ENCODE data around the gene PGGT1B. TPM values are rescaled to one million over a fixed set of nuclear protein-coding genes. Genes with fewer than 3 reads are reported as not detected.
"Not testable (repeated sequence)": the region's sequence is repeated elsewhere in the genome, so short reads cannot be mapped to it uniquely, and the experiment has no call there.

Gene PGGT1B
- total RNA-seq, 4 donors from 2014 or later: 6.8 to 14.5 (median 11.1) TPM

GRCh38 chr5:115262011-115262320, 711 bp downstream of the PGGT1B start:
- DNase-seq (ENCODE audit: low spot score) (no peak), ATAC-seq (ENCODE audit: low FRiP score) (peak; percentile 26)
- TF ChIP-seq, protein P1, sequence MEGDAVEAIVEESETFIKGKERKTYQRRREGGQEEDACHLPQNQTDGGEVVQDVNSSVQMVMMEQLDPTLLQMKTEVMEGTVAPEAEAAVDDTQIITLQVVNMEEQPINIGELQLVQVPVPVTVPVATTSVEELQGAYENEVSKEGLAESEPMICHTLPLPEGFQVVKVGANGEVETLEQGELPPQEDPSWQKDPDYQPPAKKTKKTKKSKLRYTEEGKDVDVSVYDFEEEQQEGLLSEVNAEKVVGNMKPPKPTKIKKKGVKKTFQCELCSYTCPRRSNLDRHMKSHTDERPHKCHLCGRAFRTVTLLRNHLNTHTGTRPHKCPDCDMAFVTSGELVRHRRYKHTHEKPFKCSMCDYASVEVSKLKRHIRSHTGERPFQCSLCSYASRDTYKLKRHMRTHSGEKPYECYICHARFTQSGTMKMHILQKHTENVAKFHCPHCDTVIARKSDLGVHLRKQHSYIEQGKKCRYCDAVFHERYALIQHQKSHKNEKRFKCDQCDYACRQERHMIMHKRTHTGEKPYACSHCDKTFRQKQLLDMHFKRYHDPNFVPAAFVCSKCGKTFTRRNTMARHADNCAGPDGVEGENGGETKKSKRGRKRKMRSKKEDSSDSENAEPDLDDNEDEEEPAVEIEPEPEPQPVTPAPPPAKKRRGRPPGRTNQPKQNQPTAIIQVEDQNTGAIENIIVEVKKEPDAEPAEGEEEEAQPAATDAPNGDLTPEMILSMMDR (IDR thresholded peaks at IDR 0.05): no peak

- TF ChIP-seq, protein P1 (IDR thresholded peaks at IDR 0.05): no peak
- ATAC-seq (ENCODE audit: low FRiP score): no peak
- no peak for DNase-seq (ENCODE audit: low spot score)
Observed at GRCh38 chr5:115260248-115260647, 2.4 kb downstream of the PGGT1B start.

DNA sequence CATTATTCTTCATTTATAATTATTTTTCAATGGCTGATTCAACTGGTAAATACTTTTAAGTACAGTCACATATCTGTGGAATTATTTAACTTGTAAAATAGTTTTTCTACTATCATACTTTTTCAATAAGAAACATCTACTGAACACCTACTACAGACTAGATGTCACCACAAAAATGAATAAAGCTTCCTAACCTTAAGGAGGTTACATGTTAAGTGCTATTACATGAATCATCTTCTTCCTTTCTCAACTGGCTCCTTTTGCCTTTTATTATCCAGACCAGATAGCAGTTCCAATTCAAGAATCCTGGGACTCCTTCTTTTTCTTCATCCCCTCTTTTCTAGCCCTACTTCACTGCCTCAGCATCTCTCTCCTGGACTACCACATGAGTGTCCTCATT, 4.7 kb downstream of the PGGT1B start:
- TF ChIP-seq, protein P1 (IDR thresholded peaks at IDR 0.05): no peak
- ATAC-seq (ENCODE audit: low FRiP score) (no peak), DNase-seq (ENCODE audit: low spot score) (no peak)

- DNase-seq (ENCODE audit: low spot score); ATAC-seq (ENCODE audit: low FRiP score): not testable (repeated sequence)
Observed at GRCh38 chr5:115249379-115249778, 13.3 kb downstream of the PGGT1B start.

- TF ChIP-seq, protein P1 (IDR thresholded peaks at IDR 0.05): no peak
- ATAC-seq (ENCODE audit: low FRiP score): no peak
- DNase-seq (ENCODE audit: low spot score): no peak
Observed at GRCh38 chr5:115246361-115246991, 16.2 kb downstream of the PGGT1B start.

- DNase-seq (ENCODE audit: low spot score): no peak
- no peak for ATAC-seq (ENCODE audit: low FRiP score)
- TF ChIP-seq, protein P1 (IDR thresholded peaks at IDR 0.05): no peak
Observed at GRCh38 chr5:115243412-115243811, 19.3 kb downstream of the PGGT1B start.

DNA sequence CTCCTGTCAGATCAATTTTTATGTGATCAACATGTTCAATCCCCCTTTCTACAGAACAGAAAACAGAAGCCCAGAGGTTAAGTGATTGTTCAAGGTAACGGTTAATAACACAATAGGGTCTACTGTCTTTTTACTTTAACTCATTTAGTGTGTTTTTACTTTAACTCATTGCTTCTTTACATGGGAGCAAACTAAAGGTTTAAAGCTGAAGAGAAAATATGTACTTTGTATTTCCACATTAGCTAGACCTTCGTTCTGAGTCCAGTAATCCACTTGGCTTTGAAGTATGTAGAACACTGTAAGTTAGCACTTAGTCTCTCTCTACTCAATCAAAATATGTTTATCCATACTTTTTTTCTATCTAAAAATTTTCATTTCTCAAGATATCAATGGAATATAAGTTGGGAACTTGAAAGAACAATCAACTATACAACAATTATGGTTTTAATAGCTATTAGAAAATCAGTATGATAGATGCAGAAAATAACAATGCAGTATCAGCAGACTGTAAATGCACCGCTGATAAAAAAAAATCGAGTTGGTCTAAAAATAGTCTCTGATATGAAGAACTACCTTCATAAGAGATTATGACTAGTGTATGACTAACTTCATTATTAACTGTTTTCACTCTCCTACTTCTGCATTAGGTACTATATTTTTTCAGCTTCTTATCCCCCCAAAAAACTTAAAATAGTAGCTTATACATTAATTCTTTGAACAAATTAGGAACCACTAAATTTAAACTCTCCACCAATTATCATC, 20.6 kb downstream of the PGGT1B start:
- DNase-seq (ENCODE audit: low spot score) (no peak), ATAC-seq (ENCODE audit: low FRiP score) (no peak)
- TF ChIP-seq, protein P1 (IDR thresholded peaks at IDR 0.05): no peak

Measured in omental fat pad (tissue), 4 donors.